ENCODE measurements around the gene P2RY2.

The P2RY2 gene

DNA sequence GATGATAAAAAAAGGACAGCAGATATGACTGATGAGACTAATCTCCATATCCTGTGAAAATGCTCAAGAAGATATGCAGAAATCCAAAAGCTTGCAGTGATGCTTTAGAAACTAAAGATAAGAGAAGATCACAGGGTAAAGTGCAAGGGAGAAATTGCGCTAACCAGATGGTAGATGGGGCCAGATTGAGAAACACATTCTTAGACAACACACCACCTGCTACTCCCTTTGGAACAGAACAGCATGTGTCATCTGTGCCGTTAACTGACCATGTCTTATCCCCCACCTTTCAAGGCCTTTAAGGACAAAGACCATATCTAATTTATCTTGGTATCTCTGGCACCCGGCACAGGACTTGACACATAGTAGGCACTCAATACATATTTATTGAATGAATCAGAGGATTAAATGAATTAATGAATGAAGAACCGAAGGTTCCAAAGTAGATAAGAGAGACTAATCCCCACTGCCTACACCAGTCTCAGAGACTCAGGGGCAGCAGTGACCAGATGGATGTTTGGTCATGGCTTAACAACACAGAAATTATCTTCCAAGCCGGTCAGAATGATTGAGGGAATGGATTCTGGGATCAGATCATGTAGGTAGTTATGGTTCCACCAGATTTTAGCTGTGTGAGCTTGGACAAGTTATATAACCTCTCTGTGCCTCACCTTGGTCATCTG lies 12.3 kb upstream of the P2RY2 start:
- no peak for DNase-seq (ENCODE audit: low read depth)

DNA sequence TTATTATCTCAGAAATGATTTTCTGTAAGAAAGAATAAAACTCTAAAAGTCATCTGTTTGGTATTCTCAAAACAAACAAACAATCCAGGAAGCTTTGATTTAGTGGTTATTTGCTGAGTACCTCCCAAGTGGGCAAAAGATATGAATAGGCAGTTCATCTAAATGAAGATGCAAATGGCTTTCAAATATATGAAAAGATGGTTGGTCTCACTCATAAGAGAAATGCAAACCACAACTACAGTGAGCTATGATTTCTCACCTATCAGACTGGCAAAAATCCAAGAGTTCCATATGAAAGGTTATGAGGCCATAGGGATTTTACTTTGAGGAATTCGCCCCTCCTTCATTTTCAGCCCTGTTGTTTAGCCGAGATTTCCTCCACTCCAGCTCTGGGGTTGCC lies 11.3 kb upstream of the P2RY2 start:
- DNase-seq (ENCODE audit: low read depth) = no peak

DNA sequence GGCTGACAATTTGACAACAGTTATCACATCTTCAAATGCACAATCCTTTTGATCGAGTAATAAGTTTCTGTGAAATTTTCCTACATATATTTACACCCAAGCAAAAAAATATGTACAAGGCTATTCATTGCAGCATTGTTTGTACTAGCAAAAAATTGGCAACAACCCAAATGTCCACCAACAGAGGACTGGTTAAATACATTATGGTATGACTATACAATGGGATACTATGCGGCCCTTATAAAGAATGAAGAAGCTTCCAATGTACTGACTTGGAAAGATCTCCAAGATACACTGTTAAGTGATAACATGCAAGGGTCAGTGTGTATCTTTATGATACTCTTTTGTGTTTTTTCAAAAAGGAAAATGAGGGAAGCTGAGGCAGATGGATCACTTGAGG lies 8.2 kb upstream of the P2RY2 start:
- DNase-seq (ENCODE audit: low read depth) = no peak

DNA sequence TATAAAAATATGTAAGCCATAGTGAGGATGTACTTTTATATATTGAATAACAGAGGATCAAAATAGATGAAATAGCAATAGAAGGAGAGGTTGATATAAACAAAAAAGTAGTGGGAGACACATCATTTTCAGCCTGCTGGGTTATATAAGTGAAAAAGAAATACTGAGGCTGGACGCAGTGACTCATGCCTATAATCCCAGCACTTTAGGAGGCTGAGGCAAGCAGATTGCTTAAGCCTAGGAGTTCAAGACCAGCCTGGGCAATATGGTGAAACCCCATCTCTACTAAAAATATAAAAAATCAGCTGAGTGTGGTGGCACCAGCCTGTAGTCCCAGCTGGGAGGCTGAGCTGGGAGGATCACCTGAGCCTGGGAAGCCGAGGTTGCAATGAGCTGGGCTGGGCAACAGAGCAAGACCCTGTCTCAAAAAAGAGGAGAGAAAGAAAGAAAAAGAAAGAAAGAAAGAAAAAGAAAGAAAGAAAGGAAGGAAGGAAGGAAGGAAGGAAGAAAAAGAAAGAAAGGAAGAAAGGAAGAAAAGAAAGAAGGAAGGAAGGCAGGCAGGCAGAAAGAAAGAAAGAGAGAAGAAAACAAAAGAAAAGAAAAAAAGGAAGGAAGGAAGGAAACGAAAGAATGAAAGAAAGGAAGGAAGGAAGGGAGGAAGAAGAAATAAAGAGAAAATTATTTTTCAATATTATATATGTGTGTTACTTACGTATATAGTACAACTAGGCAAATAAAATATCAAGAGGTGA lies 7.0 kb upstream of the P2RY2 start:
- DNase-seq (ENCODE audit: low read depth) = no peak

DNA sequence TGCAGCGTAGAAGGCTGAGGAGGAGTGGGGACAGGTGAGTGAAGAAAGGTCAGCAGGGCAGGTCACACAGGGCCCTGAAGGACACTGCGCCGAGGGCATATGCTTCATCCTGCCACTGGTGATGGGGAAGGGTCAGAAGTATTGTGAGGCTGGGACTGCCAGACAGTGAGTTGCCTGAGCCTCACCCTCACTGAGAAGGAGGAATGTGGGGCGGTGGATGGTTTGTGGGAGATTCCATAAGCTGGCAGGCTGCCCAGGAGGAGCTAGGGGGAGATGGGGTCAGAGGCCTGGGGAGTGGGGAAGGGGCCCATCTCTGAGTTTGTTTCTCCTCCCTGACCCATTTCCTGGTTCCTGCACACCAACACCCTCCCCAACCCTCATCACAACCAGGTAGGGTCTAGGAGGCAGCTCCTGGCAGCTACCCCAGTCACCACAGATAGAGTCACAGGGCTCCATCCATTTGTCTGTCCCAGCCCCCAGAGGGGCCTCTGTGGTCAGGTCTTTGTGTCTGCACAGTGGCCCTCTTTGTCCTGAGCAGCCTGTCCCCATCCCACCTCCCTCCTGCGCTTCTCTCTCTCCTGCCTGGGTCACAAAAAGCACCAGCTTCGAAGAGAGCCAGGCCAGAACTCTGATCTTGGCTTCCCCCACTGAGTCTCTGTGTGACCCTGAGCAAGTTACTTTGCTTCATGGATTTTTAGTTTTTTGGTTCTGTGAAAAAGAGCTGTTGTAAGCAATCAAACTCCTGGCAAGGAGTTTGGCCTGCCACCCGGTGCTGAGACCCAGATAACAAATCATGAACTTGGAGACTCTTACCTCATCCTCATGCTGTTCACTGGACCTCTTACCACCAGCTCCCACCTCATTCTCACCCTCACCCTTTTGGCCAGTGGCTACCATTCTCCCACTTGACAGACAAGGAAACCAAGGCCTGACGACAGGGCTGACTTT lies 4.6 kb upstream of the P2RY2 start:
- no peak for DNase-seq (ENCODE audit: low read depth)

DNA sequence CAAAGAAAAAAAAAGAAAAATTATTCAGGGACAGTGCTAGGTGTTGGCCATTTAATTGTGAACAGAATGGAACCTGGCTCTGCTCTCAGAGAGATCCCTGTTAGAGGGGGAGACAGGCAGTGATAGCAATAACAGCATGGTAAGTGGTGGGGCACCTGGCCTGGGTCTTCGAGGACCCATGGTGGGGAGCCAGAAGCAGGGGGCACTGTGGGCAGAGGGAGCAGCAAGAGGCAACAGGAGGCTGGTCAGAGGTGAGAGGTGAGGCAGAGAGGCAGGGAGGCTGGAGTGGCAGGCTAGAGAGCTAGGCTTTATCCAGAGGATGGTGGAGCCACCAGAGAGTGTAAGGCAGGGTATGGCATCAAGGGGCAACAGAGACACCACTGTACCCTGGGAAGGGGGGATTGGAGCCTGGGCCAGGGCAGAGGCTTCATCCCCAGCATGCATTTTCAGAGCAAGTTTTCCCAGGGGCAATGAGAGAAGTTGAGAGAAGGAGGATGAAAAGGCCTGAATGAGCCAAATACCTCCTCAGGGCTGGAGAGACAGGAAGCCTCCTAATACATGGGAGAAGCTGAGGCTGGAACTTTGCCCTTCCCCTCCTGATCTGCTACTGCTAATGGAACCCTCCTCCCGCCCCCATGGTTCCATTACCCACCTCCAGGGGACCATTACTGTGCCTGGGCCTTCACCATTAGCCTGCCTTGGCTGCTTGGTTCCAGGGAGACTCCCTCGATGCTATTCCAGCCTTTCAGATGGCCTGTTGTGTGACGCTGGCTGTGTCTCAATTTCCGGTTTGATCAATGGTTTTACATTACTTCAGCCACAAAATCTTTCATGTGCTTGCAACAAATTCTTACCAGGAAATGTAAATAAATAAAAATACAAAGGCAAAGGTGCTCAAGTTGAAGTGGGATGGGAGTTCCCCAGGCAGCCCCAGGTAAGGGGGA lies 2.6 kb upstream of the P2RY2 start:
- DNase-seq (ENCODE audit: low read depth) = no peak

DNA sequence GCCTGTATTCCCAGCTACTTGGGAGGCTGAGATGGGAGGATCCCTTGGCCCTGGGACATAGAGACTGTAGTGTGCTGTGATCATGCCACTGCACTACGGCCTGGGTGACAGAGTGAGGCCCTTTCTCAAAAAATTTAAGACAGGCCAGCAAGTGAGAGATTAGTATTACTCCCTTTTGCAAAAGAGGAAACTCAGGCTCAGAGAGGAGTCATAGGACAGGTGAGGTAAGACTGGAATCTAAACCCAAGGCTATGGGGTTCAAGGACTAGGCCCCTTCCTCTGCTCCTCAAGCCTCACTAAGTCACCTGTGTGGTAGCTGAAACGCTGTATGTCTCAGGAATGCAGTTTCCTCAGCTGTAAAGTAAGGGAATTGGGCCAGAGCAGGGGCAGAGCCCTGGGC lies 1.6 kb upstream of the P2RY2 start:
- DNase-seq (ENCODE audit: low read depth) = no peak

DNA sequence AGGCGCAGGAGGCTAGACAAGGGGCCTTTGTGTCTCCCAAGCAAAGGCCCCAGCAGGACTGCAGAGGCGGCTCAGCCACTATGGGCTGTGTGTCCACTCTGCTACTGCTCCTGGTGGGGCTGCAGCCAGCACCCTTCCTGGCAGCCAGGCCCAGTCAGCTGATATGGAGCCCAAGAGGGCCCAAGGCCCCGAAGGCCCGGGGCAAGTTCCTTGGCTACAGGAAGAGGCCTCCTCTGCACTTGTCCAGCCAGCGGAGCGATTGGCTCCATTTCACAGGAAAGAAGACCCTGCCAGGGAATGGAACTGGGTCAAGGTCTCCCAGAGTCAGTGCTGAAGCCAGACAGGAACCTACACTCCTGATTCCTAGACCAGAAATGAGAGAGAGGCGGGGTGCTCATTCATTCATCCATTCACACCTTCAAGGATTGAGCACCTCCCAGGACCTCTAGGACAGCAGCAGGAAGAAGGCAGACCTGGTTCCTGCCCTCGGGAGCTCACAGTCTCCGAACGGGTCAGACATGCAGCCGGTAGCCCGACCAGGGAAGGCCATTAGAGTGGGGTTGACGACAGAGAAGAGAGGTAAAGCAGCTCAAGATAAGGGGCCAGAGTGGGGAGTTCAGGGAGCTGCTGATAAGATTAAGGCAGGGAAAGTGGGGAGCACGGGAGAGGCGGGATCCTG lies 811 bp upstream of the P2RY2 start:
- no peak for DNase-seq (ENCODE audit: low read depth)

DNA sequence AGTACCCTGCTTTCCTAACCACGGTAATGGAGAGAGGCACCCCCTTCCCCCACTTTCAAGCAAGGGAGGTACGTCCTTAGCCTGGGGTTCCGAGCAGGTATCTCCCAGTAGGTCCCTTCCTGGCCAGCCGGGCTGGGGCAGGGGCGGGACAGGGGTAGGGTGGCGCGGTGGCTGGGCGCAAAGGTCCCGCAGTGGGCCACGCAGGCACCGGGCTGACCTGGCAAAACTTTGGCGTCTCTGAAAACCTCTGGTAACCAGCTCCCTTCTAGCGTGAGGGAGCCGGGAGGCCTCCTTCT lies 323 bp upstream of the P2RY2 start:
- DNase-seq (ENCODE audit: low read depth) = no peak

DNA sequence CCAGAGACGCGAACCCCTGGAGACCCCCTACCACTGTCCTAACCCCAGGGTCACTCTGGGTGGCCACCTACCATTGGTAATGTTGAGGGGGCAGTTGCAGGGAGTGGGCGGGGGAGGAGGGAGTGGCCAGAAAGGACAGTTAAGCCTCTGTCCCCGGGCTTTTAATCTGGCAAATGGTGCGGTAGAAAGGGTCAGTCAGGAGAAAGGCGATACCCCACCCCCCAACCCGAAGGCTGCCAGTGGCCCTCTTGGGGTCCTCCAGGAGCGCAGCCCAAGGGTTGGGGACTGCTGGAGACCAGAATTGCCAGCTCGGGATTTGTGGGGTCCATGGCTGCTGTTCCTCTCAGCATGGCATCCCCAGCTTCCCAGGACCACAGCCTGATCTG lies 742 bp downstream of the P2RY2 start:
- DNase-seq (ENCODE audit: low read depth) = no peak

DNA sequence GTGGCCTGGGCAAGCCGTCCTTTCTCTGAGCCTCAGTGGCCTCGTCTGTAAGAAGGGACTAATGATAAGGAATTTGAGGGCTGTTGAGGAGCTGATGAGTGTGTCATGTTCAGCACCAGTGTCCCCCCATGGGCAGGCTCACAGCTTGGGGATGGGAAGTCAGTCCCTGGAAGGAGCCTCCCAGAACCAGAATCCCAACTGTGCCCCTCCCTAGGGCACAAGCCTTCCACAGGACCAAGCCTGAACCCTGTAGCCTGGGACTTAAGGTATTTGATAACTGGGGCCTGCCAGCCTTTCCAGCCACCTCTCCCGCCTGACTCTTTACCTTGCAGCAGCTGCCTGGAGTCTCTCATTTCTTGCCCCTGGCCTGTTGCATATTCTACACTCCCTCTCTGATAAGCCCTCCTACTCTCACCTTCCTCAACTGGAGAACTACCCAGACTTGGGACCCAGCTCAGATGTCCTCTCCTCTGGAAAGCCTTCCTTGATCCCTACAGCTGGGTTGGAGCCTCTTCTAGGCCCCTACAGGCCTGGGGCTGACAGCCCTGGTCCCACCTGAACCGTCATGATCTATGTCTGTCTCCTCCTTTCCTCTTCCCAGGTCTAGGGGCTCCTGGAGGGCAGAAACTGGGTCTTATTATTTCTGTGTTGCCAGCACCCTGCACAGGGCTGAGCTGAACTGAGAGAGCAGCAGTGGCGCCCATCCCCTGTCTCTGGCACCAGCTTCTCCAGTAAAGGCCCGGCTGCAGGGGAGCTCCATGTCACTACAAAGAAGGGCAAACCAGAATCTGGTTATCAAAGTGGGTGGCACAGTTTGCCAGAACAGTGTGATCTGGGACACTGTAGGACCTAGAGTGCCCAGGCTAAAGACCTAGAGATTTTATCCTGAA lies 1.6 kb downstream of the P2RY2 start:
- no peak for DNase-seq (ENCODE audit: low read depth)

DNA sequence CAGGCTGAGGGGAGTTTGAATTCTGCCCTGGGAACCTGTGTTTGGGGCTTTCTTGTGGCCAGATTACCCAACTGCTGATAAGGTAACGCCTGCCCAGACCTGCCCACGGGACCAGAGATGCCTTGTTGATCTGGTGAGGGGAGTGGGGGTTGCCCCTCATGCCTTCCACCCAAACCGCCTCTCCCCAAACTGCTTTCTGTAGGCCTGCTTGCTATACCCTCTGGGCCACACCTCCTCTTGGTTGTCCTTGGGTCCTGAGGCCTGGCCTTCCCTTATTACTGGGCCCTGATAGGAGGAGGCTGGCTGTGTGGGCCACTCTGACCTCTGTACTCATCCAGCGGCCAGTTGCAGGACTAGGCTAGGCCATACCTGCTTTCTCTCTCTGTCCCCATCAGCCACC lies 3.4 kb downstream of the P2RY2 start:
- no peak for DNase-seq (ENCODE audit: low read depth)

DNA sequence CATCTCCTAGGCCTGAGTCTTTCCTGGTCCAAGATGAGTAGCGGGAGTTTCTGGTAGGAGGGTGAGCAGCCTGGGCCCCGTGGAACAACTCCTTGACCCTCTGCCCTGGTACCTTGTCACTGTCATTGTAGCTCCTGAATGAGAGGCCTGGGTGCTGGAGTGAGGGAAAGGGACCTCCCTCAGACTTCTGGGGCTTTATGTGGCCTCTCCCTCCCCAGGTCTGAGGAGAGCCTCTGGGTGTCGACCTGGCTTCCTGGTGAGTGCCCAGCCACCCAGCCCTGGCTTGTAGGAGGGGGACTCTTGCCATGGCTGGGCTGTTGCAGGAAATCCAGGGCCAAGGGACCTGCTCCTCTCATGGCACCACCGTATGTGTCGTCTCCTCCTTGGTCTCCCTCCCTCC lies 3.9 kb downstream of the P2RY2 start:
- no peak for DNase-seq (ENCODE audit: low read depth)

DNA sequence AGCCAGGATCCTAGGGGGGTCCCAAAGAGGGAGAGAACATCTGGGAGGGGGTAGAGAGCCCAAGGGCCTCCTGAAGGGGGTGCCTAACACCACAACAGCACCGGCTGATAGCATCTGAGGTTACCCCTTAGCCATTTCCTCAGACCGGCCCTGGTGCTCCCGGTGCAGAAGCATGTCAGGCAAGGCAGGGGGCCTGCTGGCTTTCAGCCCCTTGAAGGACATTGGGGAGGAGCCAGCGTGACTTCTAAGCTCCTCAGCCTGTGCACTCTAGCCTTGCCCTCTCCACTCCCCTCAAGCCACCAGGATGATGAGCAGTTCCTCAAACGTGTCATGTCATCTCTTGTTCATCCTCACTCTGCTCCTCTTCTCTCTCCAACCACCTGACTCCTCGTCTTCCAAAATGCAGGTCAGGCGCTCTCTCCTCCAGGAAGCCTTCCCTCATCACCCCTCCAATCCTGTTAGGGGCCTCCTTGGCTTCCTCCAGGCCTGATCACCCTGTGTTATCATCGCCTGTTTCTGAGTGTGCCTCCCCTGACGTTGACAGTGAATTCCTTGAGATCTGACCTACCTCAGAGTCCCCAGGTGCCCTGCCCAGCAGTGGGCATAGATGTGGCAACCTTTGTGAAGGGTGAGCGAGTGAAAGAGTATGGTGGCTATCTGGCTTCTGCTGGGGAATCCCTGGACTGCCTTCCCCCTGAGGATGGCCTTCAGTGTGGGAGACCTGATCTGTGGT lies 6.1 kb downstream of the P2RY2 start:
- DNase-seq (ENCODE audit: low read depth) = no peak

DNA sequence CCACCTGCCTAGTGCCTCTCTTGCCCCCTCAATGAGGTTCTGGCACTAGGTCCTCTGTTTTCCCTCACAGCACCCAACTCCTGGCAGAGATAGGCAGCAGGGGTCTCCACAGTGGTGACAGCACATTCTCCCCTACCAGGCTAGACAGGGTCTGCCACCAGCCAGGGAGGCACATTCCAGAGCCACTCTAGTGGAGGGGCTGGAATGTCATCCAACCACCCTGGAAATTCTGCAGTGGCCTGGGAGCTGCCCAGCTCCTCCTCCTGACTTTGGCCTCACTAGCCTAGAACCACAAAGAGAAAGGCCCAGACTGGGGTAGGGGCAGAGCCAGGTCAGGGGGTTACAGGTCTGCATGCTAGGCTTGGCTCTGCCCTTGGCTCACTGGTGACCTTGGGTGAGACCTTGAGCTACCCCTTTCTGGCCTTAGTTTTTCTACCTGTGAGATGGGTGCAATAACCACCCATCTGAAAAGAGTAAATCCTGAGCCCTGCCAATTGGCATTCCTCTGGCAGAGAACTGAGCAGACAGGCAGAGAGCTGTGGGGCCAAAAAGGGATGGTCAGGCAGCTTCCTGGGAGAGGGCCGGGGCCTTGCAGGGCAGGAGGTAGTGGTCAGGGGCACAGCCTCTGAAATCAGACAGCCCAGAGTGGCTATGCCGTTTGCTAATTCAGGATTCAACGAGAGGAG lies 7.1 kb downstream of the P2RY2 start:
- no peak for DNase-seq (ENCODE audit: low read depth)

DNA sequence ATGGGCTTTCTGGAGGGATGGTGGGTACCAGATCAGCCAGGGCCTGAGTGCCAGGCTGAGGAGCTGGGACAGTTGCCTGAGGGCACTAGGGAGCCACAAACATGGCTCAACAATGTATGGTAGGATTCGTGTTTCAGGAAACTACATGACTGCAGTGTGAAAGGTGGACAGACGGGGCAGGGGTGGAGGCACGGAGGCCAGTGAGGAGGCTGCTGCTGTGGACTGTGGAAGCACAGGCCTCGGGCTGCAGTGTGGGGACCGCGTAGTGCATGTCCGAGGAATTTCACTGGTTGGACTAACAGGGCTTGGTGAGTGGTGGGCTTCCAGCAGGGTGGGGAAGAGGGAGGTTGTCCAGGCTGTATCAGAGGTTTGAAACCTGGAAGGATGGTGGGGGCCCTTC lies 7.8 kb downstream of the P2RY2 start:
- no peak for DNase-seq (ENCODE audit: low read depth)

DNA sequence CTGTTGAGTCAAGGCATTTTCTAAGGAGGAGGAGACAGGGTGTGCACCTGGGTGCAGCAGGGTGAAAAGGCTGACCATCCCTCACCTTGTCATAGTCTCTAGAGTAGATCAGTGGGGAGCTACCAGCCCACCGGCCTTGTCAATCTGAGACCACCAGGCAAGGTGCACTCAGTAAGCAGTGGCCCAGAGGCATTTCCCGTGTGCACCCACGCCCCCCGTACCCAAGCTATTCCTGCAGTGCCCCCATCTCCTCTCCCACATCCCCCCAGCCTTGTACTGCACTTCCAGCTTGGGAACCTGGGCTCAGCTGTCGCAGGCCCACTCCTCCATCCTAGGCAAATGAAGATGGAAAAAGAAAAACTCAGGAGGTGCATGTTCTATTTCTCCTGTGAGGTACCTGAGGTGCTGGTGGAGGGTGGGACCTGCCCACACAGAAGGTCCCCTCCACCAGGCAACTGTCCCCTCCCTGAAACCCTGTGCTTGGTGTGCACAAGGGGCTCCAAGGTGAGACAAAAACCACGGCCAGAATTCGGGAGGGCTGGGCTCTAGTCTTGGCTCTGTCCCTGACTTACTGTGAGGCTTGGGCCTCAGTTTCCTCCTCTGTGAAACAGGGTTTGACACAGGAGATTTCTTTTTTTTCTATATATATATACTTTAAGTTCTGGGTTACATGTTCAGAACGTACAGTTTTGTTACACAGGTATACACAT lies 8.4 kb downstream of the P2RY2 start:
- no peak for DNase-seq (ENCODE audit: low read depth)

DNA sequence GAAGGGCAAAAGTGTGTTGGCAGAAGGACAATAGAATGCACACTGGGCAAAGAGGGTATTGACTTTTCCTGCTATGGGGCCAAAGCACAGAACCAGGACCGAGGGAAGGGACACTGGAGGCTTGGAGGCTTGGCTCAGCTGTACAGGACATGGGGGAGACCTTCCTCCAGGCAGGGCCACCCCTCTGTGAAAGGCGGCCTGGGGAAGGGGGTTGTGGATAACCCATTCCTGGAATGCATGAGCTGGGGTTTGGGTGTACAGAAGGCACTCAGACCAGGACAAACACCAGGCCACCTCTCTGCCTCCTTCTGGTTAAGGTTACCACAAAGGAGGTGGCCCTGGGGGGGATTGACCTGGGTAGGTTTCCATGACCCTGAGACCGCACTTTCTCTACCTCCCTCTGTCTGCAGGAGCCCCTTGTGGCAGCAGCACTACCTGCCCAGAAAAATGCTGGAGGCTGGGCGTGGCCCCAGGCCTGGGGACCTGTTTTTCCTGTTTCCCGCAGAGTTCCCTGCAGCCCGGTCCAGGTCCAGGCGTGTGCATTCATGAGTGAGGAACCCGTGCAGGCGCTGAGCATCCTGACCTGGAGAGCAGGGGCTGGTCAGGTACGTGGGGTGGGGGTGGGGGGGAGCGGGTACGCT lies 9.6 kb downstream of the P2RY2 start:
- DNase-seq (ENCODE audit: low read depth) = no peak
